GM19438 (cell line): Measurements from ENCODE around the gene MEFV.
A peak's percentile ranks its signal among the peaks of the same experiment; 100 is the strongest.

ENCODE experiments used
- ATAC-seq: cut with Tn5 transposase; IDR thresholded peaks from one replicate; pipeline ENCODE4 v1.9.1; 2021; ENCODE audit warnings: low read depth; ENCODE audit not compliant: unreplicated experiment

Gene MEFV, protein sequence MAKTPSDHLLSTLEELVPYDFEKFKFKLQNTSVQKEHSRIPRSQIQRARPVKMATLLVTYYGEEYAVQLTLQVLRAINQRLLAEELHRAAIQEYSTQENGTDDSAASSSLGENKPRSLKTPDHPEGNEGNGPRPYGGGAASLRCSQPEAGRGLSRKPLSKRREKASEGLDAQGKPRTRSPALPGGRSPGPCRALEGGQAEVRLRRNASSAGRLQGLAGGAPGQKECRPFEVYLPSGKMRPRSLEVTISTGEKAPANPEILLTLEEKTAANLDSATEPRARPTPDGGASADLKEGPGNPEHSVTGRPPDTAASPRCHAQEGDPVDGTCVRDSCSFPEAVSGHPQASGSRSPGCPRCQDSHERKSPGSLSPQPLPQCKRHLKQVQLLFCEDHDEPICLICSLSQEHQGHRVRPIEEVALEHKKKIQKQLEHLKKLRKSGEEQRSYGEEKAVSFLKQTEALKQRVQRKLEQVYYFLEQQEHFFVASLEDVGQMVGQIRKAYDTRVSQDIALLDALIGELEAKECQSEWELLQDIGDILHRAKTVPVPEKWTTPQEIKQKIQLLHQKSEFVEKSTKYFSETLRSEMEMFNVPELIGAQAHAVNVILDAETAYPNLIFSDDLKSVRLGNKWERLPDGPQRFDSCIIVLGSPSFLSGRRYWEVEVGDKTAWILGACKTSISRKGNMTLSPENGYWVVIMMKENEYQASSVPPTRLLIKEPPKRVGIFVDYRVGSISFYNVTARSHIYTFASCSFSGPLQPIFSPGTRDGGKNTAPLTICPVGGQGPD

DNA sequence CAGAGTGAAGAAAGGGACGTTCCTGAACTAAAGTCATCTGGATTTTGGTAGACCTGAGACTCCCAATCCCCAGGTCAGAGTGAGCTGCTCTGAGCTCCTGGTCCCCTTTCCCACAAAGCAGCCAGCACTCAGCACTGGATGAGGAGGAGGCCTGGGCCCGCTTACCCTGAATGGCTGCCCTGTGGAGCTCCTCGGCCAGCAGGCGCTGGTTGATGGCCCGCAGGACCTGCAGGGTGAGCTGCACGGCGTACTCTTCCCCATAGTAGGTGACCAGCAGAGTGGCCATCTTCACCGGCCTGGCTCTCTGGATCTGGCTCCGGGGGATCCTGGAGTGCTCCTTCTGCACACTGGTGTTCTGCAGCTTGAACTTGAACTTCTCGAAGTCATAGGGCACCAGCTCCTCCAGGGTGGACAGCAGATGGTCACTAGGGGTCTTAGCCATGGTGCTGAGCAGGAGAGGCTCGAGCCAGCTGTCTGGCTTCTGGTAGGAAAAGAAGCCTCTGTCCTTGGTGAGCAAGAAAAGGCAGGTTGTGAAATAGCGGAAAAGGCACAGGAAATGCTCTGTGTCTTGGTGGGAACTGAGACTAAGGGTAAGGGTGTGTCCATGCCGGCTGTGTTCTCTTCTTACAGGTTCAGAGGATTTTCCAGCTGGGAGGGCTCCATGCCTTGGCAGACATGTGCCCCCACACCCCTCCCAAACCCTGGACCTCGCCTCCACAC lies at the start of gene MEFV:
MEFV (minus strand) TSS at position 488 of the 720 bp plus-strand sequence; CDS start at position 442, 46 bp downstream.
- ATAC-seq = no peak

DNA sequence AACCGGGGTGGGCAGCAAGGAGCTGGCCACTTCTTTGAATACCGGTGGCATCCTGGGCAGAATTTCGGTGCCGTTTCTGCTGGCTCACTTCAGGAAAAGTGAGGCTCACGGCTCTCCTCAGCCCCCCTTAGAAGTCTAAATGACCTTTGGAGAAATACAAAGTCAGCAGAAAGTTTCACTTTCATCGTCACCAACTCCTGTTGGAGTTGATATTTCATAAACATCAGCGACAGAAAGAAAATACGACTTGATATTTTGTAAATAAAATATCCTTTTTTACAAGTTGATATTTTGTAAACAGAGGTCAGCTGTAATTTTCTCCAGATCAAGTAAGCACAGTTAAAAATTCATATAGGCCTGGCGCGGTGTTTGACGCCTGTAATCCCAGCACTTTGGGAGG lies 49.6 kb upstream of the MEFV start:
- ATAC-seq = no peak

DNA sequence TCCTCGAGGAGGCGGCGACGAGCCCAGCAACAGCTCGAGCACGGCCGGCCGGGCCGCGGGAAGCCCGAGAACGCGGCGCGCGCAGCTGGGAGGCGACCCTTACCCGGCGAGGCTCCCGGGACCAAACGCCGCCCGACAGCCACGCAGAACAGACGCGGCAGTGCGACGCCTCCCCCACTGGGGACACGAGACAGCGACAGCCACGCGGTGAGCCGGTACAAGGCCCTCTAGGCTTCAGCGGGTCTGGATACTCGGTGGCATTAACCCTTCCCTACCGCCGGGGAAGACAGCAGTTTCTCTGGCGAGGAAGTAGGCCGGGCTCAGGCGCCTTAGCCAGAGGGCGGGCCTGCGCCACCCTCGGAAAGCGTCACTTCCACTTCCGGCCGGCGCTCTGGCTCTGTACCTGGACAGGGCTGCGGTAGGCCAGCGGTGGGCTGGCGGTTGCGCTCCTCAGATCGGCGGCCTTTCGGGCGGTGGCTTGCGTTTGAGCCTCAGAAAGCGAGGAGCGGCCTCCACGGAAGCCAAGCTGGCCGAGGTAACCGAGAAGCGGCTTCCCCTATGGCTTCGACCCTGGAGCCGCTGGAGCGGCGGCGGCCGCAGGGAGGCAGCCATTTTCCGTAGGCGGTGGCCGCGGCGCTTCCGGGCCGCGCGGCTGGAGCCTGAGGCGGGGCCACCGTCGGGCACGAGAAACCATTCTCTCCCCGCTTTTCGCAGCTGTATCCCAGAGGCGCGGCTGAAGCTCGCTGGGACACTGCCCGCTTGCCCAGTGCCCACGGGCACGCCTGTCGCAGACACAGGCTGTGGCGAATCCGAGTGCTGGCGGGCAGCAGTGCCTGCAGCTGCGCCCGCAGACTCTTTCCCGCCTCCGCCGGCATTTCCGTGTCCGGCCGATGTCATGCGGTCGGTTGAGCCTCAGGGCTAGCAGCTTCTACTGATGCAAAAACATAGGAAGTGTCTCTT lies 49.0 kb upstream of the MEFV start, which contains the start of the genes TIGD7 and ZNF75A:
TIGD7 (minus strand) TSS at position 322 of the 960 bp plus-strand sequence. CDS start 4,816 bp downstream, outside the sequence.
ZNF75A (plus strand) TSS at position 389 of the 960 bp plus-strand sequence. CDS start 2,932 bp downstream, outside the sequence.
- ATAC-seq = peak; percentile 93

DNA sequence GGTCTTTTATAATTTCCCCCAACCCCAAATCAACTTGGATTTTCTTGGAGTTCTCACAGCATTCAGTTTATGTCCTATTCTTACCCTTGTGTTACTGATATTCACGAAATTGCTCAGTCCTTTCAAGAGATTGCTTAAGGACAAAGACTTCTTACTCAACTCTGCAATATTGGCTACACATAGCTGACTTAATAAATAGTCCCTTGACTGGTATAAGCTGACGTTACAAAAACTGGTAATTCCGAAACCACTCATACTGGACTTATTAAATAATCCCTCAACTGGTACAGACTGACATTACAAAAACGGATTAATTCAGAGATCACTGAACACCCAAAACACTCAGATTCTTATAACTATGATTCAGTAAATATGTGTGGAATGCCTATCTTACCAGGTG lies 47.9 kb upstream of the MEFV start:
- ATAC-seq = no peak

DNA sequence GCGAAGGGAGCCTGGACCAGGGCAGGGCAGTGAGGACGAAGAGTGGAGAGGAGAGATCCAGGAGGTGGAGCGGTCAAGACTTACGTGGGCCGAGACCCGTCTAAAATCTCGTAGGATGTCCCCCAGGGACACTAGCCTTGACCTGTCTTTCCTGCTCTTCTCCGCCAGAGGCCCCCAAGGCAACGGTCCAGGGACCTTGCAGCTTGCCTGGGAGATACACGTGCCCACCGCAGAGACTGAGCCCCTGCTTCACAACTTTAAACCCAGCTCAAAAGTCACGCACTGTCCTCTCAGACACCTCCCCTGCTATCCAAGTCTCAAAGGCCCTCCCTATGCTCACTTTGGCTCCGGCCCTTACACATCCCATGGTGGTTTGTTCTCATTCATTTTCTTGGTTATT lies 39.4 kb upstream of the MEFV start:
- no peak for ATAC-seq

DNA sequence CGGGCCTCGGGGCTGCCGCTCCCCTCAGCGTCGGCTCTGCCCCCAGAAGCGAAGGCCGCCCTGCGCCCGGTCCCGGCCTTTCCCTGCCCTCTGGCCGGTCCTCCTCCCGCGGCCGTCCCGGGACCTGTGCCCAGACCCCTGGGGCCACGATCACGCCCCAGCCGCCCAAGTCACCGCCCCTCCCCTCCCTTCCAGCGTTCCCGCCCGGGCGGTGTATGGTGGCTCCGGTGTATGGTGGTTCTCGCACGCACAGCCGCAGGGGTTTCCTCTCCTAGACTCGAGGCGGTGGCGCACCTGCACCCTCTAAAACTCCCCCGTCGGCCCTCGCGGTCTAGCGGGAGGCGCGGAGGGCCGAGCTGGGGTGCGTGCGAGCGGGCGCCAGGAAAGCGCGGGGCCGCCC lies 38.8 kb upstream of the MEFV start:
- no peak for ATAC-seq

DNA sequence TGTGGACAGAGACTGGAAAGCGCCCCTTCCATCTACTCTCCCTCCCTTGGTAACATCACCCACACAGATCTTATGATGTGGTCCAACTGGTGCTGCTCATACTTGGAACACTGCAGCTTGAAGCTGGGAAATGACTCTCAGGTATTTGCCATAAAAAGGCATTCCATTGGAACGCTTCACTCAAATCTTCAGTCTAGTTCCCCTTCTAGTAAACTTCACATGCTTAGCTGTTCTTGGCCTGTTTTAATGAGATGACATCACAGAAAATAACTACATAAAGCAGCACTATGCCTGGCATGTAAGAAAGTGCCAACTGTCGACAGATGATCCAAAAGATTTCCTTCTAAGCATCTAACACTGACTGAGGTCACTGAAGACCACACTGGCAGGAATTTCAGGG lies 36.2 kb upstream of the MEFV start:
- no peak for ATAC-seq

DNA sequence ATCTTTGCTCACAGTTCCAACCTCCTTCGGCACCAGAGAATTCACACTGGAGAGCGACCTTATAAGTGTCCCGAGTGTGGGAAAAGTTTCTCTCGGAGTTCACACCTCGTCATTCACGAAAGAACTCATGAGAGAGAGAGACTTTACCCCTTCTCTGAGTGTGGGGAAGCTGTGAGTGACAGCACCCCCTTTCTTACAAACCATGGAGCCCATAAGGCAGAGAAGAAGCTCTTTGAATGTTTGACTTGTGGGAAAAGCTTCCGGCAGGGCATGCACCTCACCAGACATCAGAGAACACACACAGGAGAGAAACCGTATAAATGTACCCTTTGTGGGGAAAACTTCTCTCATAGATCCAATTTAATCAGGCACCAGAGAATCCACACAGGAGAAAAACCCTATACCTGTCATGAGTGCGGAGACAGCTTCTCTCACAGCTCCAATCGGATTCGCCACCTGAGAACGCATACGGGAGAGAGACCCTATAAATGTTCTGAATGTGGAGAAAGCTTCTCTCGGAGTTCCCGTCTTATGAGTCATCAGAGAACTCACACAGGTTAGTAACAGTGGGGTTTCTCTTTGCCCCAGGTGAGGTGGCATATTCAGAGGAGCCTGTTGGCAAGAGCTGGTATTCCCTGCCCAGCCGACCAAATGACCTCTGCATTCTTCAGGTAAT lies 33.7 kb upstream of the MEFV start:
- ATAC-seq = no peak

DNA sequence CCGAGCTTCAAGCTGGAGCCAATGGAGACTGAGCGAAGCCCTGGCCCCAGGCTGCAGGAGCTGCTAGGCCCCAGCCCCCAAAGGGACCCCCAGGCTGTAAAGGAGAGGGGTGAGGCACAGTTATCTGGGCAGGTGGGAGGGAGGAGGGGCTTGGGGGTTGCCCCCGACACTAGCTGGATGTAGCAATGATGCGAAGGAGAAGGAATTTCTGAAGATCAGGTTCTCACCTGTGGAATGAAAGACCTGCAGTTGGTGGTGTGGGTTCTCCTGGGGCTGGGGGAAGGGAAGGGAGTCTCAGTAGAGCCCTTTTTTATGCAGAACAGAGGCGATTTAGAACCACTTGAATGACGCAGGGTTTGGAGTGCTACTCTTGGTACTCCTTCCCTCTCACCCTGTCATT lies 28.7 kb upstream of the MEFV start:
- no peak for ATAC-seq

DNA sequence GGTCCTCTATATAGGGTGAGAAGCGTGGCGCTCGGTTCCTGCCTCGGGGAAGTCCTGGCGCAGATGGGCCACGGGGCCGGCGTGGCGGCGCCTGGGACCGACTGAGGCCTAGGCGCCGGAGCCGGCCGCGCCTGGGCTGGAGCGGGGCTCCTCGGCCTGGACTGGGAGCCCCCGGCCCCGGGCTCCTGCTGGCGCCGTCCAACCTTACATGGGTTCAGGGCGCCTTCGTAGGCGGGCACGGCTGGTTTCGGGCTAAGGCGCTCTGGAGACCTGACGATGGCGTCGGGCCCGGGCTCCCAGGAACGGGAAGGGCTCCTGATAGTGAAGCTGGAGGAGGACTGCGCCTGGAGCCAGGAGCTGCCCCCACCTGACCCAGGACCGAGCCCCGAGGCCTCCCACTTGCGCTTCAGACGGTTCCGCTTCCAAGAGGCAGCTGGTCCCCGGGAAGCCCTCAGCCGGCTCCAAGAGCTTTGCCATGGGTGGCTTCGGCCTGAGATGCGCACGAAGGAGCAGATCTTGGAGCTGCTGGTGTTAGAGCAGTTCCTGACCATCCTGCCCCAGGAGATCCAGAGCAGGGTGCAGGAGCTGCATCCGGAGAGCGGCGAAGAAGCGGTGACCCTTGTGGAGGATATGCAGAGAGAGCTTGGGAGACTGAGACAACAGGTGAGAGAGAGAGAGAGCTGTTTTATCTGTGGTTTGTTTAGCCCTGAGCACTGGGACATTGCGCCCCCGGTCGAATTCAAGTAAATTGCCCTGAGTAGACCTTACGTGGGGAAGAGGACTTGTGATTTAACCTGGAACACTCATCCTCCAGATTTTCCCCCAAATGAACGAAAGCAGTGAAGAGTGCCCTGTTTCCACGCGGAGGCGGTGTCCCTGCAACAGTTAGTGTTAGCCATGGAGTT lies 27.4 kb upstream of the MEFV start:
- no peak for ATAC-seq

DNA sequence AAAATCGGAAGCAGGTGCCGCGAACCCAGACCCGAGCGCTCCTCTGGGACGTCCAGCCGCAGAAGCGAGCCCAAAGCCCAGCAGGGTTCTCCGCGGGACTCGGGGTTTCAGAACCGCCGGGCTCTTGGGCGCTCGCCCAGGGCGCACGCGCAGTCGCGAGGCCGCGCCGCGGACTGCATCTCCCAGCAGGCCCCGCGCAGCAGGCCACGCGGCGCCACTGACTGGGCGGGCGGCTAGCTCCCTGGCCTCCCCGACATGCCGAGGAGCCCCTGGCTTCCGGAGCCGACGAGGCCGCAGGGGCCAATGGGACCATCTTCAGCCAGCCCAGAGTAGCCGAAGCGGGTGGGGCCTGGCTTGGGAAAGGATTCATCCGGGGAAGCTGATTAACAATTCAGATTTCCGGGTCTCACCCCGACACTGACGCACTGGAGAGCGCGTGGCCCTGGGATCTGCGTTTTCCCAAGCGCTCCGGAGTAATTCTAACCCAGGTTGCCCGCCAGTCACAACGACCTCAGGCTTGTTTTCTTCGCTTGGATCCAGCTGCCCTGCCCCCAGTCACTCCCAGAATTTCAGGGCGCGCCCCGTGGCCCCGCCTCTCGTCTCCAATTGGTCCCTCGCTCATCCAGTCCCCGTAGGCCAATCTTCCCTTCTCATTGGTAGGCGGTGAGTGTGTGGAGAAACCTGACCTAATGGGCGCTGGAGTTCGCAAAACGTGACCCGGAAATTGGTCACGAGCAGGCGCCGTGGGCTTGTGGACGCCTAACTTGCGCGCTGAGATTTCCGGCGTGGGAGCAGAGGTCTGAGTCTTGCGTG lies 26.5 kb upstream of the MEFV start, which contains the start of gene ZNF263:
ZNF263 (plus strand) TSS at position 762 of the 813 bp plus-strand sequence. CDS start 328 bp downstream, outside the sequence.
- peak; percentile 76 for ATAC-seq

DNA sequence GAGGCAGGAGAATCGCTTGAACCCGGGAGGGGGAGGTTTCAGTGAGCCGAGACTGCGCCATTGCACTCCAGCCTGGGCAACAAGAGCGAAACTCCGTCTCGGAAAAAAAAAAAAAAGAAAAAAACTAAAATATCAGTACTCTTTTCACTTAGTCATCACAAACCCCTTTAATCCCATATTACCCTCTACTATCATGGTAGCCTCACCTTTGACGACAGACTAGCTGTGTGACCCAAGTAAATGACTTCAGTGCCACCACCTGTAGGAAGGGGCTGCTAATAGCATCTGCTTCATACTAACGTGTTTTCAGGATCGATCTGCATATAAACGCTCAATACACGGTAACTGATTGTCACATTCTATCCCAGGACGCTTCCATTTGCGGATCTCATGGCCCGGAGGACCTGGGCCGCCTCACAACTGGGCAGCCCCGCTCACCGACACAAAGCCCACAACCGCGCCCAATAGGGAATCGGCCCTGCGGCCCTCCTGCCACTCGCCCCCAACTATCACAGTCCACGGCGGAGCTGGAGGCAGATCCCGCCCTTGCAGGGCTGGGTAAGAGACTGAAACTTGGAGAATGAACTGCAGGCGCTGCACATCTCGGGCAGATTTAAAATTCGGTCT lies 25.8 kb upstream of the MEFV start:
- peak; percentile 21 for ATAC-seq

DNA sequence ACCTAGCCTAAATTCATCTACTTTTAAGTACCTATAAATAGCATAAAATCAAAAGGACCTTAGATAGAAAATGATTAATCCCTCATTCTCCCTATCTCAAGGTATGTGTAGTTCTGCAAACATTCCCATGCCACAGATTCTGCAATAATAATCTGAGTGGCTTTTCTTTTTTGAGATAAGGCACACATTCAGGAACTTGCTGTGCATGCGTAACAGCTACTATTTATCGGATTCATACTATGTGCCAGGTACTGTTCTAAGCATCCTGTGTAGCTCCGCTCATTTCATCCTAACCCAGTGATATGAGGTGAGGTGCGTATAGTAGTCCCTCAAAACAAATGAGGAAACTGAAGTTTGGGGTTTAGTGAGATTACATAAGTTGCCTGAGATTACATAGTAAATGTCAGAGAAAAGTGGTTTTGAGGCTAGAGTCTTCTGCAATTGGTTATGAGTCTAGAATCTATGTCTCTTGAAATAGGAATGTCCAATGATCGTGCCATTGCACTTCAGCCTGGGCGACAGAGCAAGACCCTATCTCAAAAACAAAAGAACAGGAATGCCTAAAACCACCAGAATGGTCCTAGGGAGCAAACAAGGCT lies 24.9 kb upstream of the MEFV start:
- ATAC-seq = no peak

DNA sequence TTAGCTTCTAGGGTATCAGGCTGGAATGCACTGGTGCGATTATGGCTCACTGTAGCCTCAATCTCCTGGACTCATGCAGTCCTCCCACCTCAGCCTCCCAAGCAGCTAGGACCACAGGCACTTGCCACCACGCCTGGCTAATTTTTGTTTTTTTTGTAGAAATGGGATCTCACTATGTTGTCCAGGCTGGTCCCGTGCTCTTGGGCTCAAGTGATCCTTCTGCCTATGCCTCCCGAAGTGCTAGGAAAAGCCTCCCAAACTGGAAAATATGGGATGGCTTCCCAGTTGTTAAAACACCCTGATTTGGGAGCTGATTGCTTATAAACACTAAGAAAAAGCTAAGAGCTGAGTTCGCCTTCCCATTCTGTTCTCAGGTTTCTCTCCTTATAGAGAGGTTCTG lies 20.2 kb upstream of the MEFV start:
- no peak for ATAC-seq

DNA sequence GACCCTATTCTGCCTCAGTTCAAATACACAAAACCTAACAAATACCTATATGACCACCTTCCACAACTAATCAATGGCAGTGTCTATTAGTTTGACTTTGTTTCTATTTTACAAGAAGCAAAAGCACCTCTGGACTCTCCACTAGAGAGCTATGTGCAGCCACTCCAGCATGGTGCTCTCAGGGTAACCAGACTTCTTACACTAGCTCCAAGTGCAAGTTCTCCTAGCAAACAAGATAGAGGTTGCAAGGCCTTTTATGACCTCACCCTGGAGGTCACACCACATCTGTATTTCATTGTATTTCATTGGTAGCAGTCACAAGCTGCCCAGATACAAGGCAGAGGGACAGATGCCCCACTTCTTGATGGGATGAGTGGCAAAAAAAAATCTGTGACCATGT lies 18.5 kb upstream of the MEFV start:
- ATAC-seq = no peak

DNA sequence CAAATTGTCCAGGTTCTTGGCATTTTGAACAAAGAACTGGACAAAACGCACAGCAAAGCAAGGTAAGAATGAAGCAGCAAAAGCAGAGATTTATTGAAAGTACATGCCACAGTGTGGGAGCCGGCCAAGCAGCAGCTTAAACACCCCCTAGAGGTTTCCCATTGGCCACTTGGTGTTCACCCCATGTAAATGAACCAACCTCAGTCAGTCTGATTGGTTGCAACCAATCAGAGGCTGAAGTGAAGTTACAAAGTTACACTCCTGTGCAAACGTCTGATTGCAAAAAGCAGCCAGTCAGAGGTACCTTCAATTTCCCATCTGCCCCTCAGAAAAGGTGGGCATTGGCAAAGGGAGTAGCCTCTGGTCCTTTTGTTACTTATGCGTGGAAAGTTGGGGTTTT lies 18.1 kb upstream of the MEFV start:
- no peak for ATAC-seq
